Hematopoietic multipotent progenitor cell treated with erythropoietin and hydrocortisone succinate and interleukin-3 and kit ligand, for 4 days (in vitro differentiated cells): ENCODE measurements around the gene SPRING1.

Experiments
- DNase-seq: peaks from one replicate; pipeline ENCODE4 v3.0.0-alpha.2; 2015

Gene SPRING1

DNA sequence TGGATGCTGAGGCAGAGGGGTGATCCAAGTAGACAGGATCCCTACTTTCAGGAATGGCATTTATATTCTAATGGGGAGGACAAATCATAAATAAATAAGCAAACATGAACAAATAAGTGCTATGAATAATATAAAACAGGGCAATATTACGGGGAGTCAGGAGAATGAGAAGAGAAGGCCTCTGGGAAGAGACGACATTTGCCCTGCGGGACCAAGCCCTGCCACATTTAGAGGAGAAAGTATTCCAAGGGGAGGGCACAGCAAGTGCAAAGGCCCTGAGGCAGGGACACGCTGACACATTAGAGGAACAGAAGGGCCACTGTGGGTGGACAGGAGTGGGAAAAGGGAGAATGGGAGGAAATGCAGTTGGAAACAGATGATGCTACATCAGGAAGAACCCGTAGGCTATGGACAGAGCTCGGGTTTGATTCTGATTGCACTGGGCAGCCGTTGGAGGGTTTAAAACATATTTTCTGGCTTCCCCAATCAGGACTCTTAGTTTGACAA, 1.6 kb upstream of the SPRING1 start:
- DNase-seq, result no peak

DNA sequence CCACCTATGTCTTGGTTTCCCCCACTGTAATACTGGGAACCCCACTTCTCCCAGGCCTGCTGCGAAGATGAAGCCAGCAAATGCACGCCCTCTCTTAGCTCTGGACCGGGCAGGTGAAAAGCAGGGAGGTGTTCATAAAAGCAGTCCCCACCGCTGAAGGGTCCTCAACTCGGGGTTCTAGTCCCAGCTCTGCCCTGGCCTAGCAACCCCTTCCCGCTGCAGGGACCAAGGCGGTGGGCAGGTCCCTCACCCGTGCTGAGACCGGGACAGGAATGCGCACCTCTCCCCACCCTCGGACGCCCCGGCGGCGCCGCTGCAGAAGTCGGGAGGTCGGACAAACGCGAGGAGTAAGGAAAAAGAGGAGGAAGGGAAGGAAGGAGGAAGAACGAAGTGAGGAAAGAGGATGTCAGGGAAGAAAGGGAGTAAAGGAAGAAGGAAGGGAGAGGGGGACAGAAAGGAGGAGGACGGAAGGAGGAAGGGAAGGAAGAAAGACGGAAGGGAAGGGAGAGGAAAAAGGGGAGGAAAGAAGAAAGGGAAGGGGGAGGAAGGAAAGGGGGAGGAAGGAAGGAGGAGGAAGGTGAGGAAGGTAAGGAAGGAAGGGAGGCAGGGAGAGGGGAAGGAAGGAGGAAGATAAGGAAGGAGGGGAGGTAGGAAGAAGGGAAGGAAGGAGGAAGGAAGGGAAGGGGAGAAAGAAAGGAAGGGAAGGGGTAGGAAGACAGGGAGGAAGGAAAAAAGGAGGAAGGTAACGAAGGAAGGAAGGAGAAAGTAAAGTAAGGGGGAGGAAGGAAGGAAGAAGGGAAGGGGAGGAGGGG, 701 bp downstream of the SPRING1 start:
- peak; percentile 17 for DNase-seq

DNA sequence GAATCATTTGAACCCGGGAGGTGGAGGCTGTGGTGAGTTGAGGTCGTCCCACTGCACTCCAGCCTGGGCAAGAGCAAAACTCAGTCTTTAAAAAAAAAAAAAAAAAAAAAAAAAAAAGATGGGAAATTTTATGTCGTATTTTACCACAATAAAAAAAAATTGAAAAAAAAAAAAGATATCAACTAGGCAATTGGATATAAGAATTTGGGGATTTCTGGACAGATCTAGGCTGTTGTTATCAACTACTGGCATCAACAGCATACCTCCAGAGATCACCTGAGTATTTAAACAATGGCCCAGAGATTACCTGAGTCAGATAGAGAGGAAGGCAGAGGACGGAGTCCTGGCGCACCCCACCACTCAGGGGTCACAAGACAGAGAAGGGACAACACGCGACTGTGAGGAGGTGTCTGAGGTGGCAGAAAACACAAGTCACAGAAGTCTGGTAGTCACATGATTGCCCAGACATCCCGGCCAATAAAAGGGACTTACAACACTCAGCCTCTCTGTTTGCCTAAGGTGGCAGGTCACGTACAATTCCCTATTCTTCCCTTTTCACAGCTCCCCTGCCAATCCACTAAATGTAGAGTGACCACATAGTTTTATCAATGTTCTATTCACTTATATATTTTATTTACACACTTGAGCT, 1.8 kb downstream of the SPRING1 start:
- peak; percentile 33 for DNase-seq

DNA sequence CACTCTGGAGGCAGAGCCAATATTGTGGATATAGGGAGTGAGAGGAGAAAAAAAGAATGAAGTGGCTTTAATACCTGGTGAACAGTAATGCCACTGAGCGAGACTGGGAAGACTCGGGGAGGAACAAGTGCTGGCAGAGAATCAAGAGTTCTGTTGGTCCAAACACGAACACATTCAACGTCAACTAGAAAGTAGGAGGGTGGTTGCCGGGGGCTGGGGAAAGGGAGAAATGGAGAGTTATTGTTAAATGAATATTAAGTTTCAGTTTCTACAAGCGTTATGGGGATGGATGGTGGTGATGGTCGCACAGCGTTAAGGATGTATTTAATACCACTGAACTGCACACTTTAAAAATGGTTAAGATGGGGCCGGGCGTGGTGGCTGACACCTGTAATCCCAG, 2.8 kb downstream of the SPRING1 start:
- no peak for DNase-seq

DNA sequence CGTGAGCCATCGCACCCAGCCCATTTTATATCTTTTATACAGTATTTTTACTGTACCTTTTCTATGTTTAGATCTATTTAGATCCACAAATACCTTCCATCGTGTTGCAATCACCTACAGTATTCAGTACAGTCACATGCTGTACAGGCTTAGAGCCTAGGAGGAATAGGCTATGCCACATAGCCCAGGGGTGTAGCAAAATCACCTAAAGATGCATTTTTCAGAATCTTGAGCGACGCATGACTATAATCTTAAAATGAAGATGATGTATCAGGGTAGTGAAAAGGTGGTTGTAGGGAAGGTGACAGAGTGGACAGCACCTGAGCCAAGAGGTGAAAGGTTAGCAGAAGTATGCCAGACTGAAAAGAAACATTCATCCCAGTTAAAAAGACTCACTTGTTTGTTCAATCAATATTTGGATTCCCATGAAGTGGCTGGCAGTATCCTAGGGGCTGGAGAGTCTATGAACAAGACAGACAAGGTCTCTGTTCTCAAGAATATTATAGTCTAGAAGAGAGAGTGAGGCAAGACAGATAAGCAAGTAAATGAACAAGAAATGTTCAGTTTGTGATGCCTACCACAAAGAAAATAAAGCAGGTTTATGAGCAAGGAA, 3.6 kb downstream of the SPRING1 start:
- DNase-seq, result no peak

DNA sequence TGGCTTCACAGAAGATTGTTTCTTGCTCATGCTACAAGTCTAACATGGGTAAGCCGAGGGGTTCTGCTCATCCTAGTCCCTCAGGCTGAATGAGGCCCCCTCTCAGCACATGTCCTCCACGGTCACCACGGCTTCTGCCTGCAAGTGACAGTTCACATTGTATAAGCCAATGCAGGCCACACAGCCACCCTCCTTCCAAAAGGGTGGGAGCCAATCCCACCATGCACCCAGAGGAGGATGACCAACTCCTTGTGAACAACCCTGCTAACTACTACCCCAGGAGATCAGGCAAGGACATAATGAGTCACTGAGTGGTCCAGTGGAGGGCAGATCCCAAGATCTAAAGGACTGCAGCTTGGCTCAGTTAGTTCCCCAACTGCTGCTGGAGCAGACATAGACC, 6.1 kb downstream of the SPRING1 start:
- DNase-seq, result no peak

DNA sequence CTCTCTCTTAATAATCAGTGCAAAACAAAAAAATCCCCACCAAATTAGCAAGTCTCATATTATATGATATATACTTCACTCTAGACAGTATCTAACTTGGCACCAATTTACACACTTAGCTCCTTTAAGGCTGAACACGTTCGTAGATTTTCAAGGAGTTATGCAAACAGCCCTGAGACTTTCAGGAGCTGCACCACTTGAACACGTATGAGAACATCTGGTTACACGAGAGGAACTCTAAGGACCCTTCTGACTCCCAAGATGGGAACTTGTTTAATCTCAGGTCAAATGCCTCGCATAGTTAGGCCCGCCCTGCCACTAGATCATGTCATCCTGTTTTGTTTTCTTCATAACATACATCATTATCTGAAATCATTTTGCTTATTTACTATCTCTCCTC, 10.0 kb downstream of the SPRING1 start:
- no peak for DNase-seq

DNA sequence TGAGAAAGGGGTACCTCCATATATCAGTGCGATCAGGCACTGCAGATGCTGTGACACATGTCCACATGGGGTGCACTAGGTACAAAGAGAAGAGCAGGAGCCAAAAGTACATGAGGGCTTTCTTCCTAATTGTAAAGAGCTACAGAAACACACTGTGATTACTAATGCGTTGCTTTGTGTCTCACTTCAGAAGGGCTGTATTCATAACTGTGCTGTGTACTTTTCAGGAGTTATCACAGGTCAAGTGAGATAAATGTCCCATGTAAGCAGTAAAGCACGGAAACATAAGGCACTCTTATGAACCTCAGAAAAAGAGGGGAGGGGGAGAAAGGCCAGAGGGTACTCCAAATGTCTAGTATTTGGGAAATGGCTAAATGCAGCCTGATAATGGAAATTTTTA, 10.6 kb downstream of the SPRING1 start:
- no peak for DNase-seq

DNA sequence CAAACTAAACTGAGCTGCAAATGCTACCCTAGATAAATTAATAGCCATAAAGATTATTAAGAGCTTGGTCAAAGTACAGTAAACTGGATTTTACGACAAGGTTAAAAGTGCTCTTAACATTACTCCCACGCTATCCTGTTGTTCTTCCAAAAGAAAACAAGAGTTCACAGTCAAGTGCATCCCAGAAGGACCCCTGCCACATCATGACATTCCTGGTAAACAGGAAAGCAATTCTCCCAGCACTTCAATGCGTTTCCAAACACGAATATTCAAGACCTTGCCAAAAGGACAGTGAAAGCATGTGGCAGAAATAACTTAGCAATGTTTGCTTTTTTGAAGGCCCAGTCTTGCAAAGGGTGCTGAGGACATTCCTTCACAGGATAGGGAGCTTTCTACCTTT, 11.2 kb downstream of the SPRING1 start:
- no peak for DNase-seq

DNA sequence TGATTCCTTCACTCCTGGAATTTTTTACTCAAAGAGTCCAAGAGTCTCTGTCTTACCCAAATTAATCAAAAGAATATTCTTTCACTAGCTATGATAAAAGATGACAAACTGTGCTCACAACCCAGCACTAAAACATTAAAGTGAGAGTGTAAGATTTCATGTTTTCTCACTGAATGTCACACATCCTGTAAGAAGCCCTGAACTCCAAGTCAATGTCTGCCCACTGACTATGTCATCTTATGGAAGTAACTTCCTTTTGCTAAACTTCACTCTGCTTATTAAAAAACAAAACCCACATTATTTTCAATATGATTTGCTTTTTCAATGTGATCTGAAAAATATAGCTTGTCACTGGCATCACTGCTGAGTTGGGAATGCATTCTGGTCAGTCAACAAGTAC, 15.6 kb downstream of the SPRING1 start:
- DNase-seq, result no peak

DNA sequence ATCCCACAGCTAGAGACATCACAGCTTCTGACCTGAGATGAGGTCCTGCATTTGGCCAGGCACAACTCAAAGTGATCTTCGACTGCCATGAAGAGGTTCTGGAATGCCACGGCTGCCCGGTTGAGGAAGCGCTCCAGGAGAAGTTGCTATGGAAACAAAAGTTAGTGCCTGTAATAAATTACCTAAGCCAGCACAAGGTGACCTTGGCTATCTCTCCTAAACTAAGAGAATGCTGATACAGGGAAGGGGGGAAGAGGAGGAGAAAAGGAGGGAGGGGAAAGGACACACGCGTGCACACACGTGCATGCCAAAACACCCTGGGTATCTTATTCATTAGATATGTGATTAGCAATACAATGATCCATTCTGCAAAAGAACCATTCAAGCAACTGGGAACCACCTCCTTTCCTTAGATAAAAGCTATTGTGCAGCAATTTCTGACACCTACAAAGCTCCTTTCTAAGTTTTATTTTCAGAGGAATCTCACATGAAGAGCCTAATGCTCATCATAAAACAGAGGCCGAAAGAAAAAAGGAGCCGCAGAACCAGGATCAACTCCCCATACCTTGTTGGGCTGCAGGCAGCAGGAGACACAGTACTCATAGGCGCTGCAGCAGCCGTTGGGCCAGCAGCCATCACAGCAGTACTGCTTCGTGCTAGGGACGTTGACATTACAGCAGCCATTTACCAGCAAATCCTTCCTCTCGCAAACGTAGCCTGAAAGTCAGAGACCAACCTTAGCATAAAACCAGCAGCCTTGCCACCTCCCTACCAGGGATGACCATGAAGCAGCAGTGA, 17.9 kb downstream of the SPRING1 start:
- DNase-seq, result no peak

DNA sequence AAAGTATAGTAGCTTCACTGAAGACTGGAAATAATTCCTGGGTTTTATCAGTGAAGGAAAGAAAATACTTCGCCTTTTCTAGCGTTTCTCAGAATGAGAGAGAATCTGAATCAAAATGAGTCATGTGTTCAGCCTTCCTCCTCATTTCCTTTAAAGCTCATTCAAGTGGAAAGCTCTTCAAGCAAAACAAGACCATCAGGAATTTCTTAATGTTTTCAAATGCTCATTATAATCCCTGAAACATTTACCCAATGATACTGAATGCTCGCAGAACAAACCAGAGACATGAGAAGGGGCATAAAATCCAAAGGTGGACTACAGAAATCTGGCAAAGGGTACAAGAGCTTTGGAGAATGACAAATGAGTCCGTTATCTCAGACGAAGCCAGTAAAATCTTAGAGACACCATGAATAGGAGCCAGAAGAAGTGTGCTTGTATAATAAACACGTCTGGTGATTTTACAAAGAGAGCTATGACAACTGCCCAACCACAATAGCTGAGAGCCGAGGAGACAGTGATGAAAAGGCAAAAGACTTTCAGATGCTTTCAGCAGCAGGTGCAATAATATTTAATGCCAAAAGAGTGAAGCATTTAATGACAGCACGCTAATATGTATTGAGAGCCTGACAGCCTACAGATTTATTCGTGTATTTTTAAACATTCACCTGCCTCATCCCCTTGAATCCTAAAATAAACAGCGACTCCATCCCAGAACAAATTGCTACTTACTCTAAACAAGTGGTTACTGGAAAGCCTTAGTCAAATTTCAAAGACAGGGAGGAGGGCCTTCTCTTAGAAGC, 19.0 kb downstream of the SPRING1 start:
- no peak for DNase-seq

DNA sequence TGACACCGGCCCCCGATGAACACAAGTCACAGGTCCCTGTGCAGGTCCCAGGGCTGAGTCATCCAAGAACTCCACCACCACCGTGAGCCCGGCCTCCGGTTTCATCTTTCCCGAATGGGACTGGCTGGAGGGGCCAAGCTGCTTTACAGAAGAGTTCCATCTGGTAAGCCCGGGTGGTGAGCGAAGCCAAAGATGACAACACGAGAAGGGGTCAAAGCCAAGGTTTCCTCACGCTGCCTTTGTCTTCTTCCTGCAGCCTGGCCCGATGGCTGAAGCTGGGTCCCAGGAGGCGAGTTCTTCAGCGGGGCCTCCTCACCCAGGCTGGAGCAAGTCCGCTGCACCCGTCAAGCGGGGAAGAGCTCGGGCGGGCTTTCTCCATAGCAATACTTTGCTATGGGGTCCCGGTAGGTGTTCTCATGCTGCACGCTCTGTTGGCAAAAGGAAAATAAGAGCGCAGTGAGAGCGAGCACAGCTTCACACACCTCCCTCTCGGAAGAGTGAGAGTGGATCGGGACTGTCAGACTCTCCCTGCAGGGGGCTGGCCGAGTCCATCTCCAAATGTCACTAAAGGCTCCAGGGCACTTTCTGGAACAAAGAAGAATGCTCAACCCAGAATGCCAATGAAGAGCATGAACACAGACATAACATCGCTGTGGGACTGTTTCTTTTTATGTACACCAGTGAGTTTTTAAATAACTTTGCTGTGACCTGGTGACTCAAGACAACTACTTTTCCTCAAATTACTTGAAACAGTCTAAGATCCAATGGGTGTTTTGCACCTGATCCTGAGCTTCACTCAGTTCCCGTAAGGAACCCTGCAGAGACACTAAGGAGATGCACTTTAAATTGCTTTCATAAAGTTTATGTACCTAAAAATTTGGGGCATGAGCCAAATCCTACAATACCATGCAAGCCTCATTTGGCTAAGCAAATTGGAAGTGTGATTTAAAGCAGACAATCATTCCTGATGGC, 20.1 kb downstream of the SPRING1 start:
- no peak for DNase-seq

DNA sequence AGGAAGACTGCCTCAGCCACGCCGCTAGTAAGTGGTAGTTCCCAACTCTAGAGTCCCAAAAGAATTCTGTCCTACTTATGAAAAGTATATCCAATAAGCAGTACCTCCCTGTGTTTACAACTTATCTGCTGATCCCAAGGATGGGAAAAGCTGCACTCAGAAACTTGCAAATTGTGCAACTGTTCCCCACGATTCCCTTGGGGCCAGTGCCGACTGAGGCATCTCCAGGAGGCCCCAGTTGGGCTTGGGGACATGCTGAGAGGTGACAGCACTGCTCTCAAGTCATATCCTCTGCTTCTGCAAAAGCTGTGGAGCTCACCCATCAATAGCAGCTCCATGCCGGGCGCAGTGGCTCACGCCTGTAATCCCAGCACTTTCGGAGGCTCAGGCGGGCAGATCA, 23.7 kb downstream of the SPRING1 start:
- no peak for DNase-seq

DNA sequence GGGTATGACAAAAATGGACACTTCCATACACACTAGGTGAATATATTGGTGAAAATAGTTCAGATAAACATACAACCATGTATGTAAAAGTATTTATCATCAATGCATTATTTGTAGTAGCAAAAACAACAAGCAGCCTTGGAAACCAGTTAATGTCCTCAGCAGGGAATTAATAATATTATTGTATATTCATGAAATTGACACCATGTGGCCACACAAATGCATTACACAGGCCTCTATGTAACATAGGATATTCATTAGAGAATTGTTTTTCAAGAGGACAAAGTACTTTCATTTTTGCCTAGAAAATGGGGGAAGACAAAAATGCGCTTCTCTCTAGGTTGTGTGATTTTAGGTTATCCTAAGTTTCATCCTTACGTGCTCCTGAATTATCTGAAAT, 24.3 kb downstream of the SPRING1 start:
- DNase-seq, result no peak

DNA sequence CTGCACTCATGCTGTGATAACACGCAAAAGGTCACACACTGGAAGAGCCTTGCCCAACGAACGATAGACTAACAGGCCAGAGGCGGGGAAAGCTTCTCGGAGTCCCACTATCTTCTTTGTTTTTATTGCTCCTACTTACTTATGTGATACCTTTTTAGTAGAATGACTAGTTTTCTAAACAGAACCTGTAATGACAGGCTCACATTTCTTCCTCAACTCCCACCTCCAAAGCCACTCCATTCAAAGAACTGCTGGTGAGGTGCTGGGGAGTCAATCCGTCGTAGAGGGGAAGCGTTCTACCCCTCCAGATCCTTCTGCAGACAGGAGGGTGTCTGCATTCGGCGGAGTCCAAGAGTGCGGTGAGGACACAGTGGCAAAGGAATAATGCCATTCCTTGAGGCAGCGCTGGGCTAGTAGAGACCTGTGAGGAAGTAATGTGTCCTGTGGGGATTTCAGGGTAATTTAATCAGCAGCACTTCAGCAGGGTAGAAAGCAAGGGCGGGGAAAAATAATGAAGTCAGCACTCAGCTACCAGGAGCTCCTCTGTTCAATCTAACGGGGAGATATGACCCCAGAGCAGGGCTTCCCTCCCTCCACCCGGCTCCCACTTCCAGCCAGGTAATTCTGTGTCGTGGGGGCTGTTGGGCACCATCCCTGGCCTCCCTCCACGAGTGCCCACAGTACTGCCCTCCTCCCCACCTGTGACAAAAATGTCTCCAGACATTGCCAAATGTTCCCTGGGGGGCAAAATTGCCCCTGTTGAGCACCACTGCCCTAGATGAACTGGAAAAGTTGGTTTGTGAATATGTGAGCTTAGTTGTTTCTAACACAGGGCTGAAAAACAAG, 25.2 kb downstream of the SPRING1 start:
- no peak for DNase-seq

DNA sequence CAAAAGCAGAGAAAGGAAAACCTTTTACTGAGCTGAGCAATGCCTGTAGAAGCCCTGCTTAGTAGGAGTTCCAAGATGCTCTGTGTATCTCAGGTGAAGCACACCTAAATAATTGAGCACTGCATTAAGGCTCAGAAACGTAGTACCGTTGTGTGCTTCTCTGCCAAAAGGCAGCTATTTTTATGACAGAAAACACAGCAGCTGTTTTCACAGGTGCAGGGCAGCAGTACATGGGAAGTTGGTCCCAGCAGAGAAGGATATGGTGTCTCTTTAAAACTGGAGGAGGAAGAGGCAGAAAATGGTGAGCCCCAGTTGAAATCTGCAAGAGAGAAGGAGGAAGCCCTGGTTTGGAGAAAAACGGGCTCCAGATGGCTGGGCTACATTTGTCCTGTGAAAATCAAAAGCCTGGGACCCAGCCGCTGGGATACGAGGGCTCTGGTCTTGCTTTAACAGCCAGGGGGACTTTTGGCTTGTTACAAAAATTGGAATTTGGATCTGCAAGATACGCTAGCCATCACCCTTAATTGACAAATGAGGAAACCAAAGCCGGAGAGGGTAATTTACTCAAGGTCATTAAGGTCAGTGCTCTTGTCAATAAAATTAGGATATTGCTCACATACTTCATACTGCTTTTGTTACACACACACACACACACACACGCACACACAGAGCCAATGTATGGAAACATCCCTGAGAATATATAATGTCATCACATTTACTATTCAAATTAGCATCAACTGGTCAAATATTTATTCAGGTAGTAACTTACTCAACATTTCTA, 27.3 kb downstream of the SPRING1 start:
- DNase-seq, result no peak

DNA sequence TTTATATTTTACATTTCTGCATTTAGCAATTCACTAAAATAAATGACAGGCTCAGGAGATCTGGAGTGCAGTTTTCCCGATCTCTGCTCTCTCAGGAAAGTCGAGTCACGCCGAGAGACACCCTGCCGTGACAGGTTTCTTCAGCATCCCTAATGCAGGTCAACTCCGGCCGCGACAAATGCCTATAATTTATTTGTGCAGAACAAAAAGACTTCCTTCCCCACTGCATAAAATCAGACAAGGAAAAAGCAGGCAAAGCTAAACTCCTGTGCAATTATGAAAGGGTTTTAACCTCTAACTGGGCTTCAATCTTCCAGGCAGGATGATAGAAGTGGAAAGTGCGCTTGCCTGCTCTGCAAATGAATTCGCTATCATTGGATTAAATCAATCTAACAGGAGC, 28.1 kb downstream of the SPRING1 start:
- DNase-seq, result no peak
